Measurements from ENCODE around the gene PEMT. TPM values are rescaled to one million over a fixed set of nuclear protein-coding genes. Genes with fewer than 3 reads are reported as not detected.

The PEMT gene
- total RNA-seq, 3 donors from 2014 or later (not counting 1 experiment from before 2014, with no cell fraction given): 10.3 to 13.6 (median 12.6) TPM

GRCh38 chr17:17506893-17507464 lies 84.5 kb downstream of the PEMT start:
- intact Hi-C loops (cut with micrococcal nuclease): no loop called here
- TF ChIP-seq CTCF (IDR thresholded peaks at IDR 0.05): no peak
- DNase-seq (no peak), ATAC-seq (no peak)
- Mint-ChIP-seq H3K9me3 (no peaks in the 10 kb centered on the region), H3K27me3 (ENCODE audit: low read depth in 2 of 2) (peaks cover 0 to 2% of the 10 kb centered on the region in 2 donors), H3K27ac (no peak overlapping the region), H3K4me1 (peaks cover 0 to 16% of the 10 kb centered on the region in 2 donors), H3K36me3 (no peaks in the 10 kb centered on the region), H3K4me3 (no peak overlapping the region)
- no peaks in the 10 kb centered on the region for H3K9me3 ChIP-seq (ENCODE audit: control insufficient read depth, insufficient read depth, low read length)
- no peaks in the 10 kb centered on the region for H3K4me1 ChIP-seq (ENCODE audit: control insufficient read depth, insufficient read depth, low read length)
- H3K4me3 ChIP-seq (ENCODE audit: low read length): no peak overlapping the region
- no peak overlapping the region for H3K27ac ChIP-seq (ENCODE audit: low read length)
- H3K27me3 ChIP-seq (ENCODE audit: control insufficient read depth, insufficient read depth, low read length): no peaks in the 10 kb centered on the region
- no peaks in the 10 kb centered on the region for H3K36me3 ChIP-seq (ENCODE audit: control insufficient read depth, insufficient read depth, low read length)
- WGBS (ENCODE audit: insufficient coverage): 52% methylated on average over 13 of the region's 17 CpGs

- Mint-ChIP-seq H3K4me1 (peaks cover 0 to 15% of the 10 kb centered on the region in 2 donors), H3K36me3 (no peaks in the 10 kb centered on the region), H3K9me3 (no peaks in the 10 kb centered on the region), H3K27me3 (ENCODE audit: low read depth in 2 of 2) (peaks cover 0 to 3% of the 10 kb centered on the region in 2 donors), H3K27ac (no peak overlapping the region), H3K4me3 (no peak overlapping the region)
- Histone ChIP-seq H3K9me3 (ENCODE audit: control insufficient read depth, insufficient read depth, low read length) (no peaks in the 10 kb centered on the region), H3K4me3 (ENCODE audit: low read length) (no peak overlapping the region), H3K27ac (ENCODE audit: low read length) (no peak overlapping the region), H3K27me3 (ENCODE audit: control insufficient read depth, insufficient read depth, low read length) (no peaks in the 10 kb centered on the region), H3K4me1 (ENCODE audit: control insufficient read depth, insufficient read depth, low read length) (no peaks in the 10 kb centered on the region), H3K36me3 (ENCODE audit: control insufficient read depth, insufficient read depth, low read length) (no peaks in the 10 kb centered on the region)
- intact Hi-C loops (cut with micrococcal nuclease): no loop called here
- WGBS (ENCODE audit: insufficient coverage): 91% methylated on average over 22 of the region's 22 CpGs
- no peak for TF ChIP-seq CTCF (IDR thresholded peaks at IDR 0.05)
- DNase-seq: no peak
- no peak for ATAC-seq
These were observed 85.2 kb downstream of the PEMT start for GRCh38 chr17:17506181-17506741.

- Mint-ChIP-seq H3K9me3 (no peaks in the 10 kb centered on the region), H3K4me1 (peaks cover 0 to 9% of the 10 kb centered on the region in 2 donors), H3K36me3 (no peaks in the 10 kb centered on the region), H3K27me3 (ENCODE audit: low read depth in 2 of 2) (peaks cover 0 to 3% of the 10 kb centered on the region in 2 donors), H3K27ac (no peak overlapping the region), H3K4me3 (no peak overlapping the region)
- no peaks in the 10 kb centered on the region for H3K27me3 ChIP-seq (ENCODE audit: control insufficient read depth, insufficient read depth, low read length)
- H3K36me3 ChIP-seq (ENCODE audit: control insufficient read depth, insufficient read depth, low read length): no peaks in the 10 kb centered on the region
- DNase-seq (no peak), ATAC-seq (no peak)
- intact Hi-C loops (cut with micrococcal nuclease): no loop called here
- H3K9me3 ChIP-seq (ENCODE audit: control insufficient read depth, insufficient read depth, low read length): no peaks in the 10 kb centered on the region
- no peak overlapping the region for H3K27ac ChIP-seq (ENCODE audit: low read length)
- no peak for TF ChIP-seq CTCF (IDR thresholded peaks at IDR 0.05)
- H3K4me3 ChIP-seq (ENCODE audit: low read length): no peak overlapping the region
- 93% methylated on average over 22 of the region's 22 CpGs for WGBS (ENCODE audit: insufficient coverage)
- H3K4me1 ChIP-seq (ENCODE audit: control insufficient read depth, insufficient read depth, low read length): no peaks in the 10 kb centered on the region
These were observed 85.8 kb downstream of the PEMT start for GRCh38 chr17:17505610-17506171.

All from natural killer cell (primary cell).